Sciatic nerve (tissue), 2 donors: ENCODE results near the gene SHISA9. TPM values are rescaled to one million over a fixed set of nuclear protein-coding genes. Genes with fewer than 3 reads are reported as not detected.
A peak's percentile ranks its signal among the peaks of the same experiment; 100 is the strongest.

Experiments
- ATAC-seq: fragments of 200-7000 bp; cut with Tn5 transposase; one replicate; pipeline ENCODE4 v1.9.1; 2020; ENCODE audit warnings: mild to moderate bottlenecking, moderate library complexity
- DNase-seq: peaks from one replicate; pipeline ENCODE4 v3.0.0-alpha.2; 2020; ENCODE audit warnings: low spot score
- intact Hi-C: fragments of 100-400 bp; cut with DNase I; formaldehyde crosslinking; loops from one replicate; pipeline ENCODE4 v1.14.2; 2022
- total RNA-seq: library from RNA; stranded (reverse); fragmentation: NEBNext Ultra II Directional; extraction: Animal tissue kit (Norgen Biotek cat#: 25700); gene quantifications from one replicate; pipeline ENCODE4 v1.2.1, GENCODE V29; 2021
- donor health status: DM: no; HTN: no; CAD: no.
- donor health status: DM: no; HTN: no; CAD: no.

The SHISA9 gene
- total RNA-seq, 1 donor from 2014 or later = 3.8 TPM

GRCh38 chr16:12998361-12999085 lies 97.1 kb downstream of the SHISA9 start:
- ATAC-seq (no peak), DNase-seq (no peak)
- intact Hi-C loops = no loop called here

- ATAC-seq = no peak
- no peak for DNase-seq
- intact Hi-C loops = no loop called here
Measured at GRCh38 chr16:12999368-12999767, 98.0 kb downstream of the SHISA9 start.

GRCh38 chr16:13005721-13006247 lies 104.4 kb downstream of the SHISA9 start:
- ATAC-seq (no peak), DNase-seq (no peak)
- intact Hi-C loops = no loop called here

GRCh38 chr16:13012601-13013000 lies 111.2 kb downstream of the SHISA9 start:
- intact Hi-C loops = no loop called here
- no peak for ATAC-seq
- DNase-seq = no peak

- DNase-seq (no peak), ATAC-seq (no peak)
- intact Hi-C loops = no loop called here
Measured at GRCh38 chr16:13013043-13013442, 111.6 kb downstream of the SHISA9 start.

- intact Hi-C loops = no loop called here
- no peak for ATAC-seq
- DNase-seq = no peak
Measured at GRCh38 chr16:13014476-13014875, 113.1 kb downstream of the SHISA9 start.

GRCh38 chr16:13018026-13018425 lies 116.6 kb downstream of the SHISA9 start:
- ATAC-seq (no peak), DNase-seq (no peak)
- intact Hi-C loops = no loop called here

- intact Hi-C loops = no loop called here
- no peak for ATAC-seq
- DNase-seq = no peak
Measured at GRCh38 chr16:13021996-13022395, 120.6 kb downstream of the SHISA9 start.

GRCh38 chr16:13029786-13030185 lies 128.4 kb downstream of the SHISA9 start:
- ATAC-seq (no peak), DNase-seq (no peak)
- intact Hi-C loops = no loop called here

- intact Hi-C loops = no loop called here
- no peak for DNase-seq
- ATAC-seq = no peak
Measured at GRCh38 chr16:13030769-13031168, 129.4 kb downstream of the SHISA9 start.

- DNase-seq = no peak
- no peak for ATAC-seq
Measured at GRCh38 chr16:13032911-13033310, 131.5 kb downstream of the SHISA9 start.

GRCh38 chr16:13036600-13036999 lies 135.2 kb downstream of the SHISA9 start:
- DNase-seq (peak; percentile 60), ATAC-seq (no peak)
- intact Hi-C loops = no loop called here

More at GRCh38 chr16:13032911-13033310, 131.5 kb downstream of the SHISA9 start:
- intact Hi-C loops = no loop called here

- ATAC-seq = no peak
- intact Hi-C loops = no loop called here
- DNase-seq = no peak
Measured at GRCh38 chr16:13038591-13038990, 137.2 kb downstream of the SHISA9 start.

- ATAC-seq (no peak), DNase-seq (no peak)
- intact Hi-C loops = no loop called here
Measured at GRCh38 chr16:13039526-13039925, 138.1 kb downstream of the SHISA9 start.

GRCh38 chr16:13041180-13041579 lies 139.8 kb downstream of the SHISA9 start:
- no peak for ATAC-seq
- intact Hi-C loops = no loop called here

GRCh38 chr16:13041646-13042290 lies 140.4 kb downstream of the SHISA9 start:
- intact Hi-C loops = no loop called here
- ATAC-seq (no peak), DNase-seq (no peak)

More at GRCh38 chr16:13041180-13041579, 139.8 kb downstream of the SHISA9 start:
- no peak for DNase-seq

- ATAC-seq = no peak
- intact Hi-C loops = no loop called here
- DNase-seq = no peak
Measured at GRCh38 chr16:13042291-13042685, 140.9 kb downstream of the SHISA9 start.

- intact Hi-C loops = no loop called here
- DNase-seq = no peak
- no peak for ATAC-seq
Measured at GRCh38 chr16:13046061-13046821, 144.8 kb downstream of the SHISA9 start.

- no peak for ATAC-seq
- DNase-seq = no peak
- intact Hi-C loops = no loop called here
Measured at GRCh38 chr16:13047276-13047675, 145.9 kb downstream of the SHISA9 start.

GRCh38 chr16:13049688-13050087 lies 148.3 kb downstream of the SHISA9 start:
- DNase-seq (no peak), ATAC-seq (no peak)
- intact Hi-C loops = no loop called here
